ENCODE results near the gene ARL8A. TPM values are rescaled to one million over a fixed set of nuclear protein-coding genes. Genes with fewer than 3 reads are reported as not detected.

The ARL8A gene
- total and polyA plus RNA-seq, 2 donors (not counting 1 experiment from before 2014, with no cell fraction given), result 67.6 to 70.7 TPM

- peaks cover 19 to 28% of the 10 kb centered on the region in 2 donors for H3K4me1 ChIP-seq (ENCODE audit: control insufficient read depth in 2 of 2, insufficient read depth in 2 of 2, low read length in 2 of 2)
These were observed 5.0 kb upstream of the ARL8A start for GRCh38 chr1:202149566-202149965.

More at GRCh38 chr1:202149566-202149965, 5.0 kb upstream of the ARL8A start:
- H3K9me3 Mint-ChIP-seq (ENCODE audit: insufficient read depth), result no peaks in the 10 kb centered on the region
- TF ChIP-seq CTCF (IDR thresholded peaks at IDR 0.05) (no peak), EZH2 (IDR thresholded peaks at IDR 0.05; ENCODE audit: borderline replicate concordance, insufficient read depth, low read depth, low read length, poor library complexity, severe bottlenecking) (no peak)
- H3K27me3 ChIP-seq (replicated peaks in 1 of 4; ENCODE audit: control extremely low read depth in 1 of 4, control insufficient read depth in 3 of 4, insufficient read depth in 4 of 4, low read length in 3 of 4), result no peaks in the 10 kb centered on the region
- no peaks in the 10 kb centered on the region for H3K9me3 ChIP-seq (ENCODE audit: control extremely low read depth in 1 of 3, control insufficient read depth in 2 of 3, insufficient read depth in 1 of 3, low read length in 2 of 3)
- H3K36me3 ChIP-seq (replicated peaks in 1 of 2; ENCODE audit: control extremely low read depth in 1 of 2, control insufficient read depth in 1 of 2, extremely low read depth in 1 of 2, insufficient read depth in 2 of 2, low read length in 1 of 2), result peaks cover 6 to 56% of the 10 kb centered on the region in 2 experiments
- no peak overlapping the region for H2AFZ ChIP-seq (ENCODE audit: insufficient read depth, low read depth, low read length, poor library complexity, severe bottlenecking)
- H3K4me1 Mint-ChIP-seq, result peaks cover 22% of the 10 kb centered on the region
- no peak overlapping the region for H3K4me2 ChIP-seq (replicated peaks; ENCODE audit: low read depth, low read length, poor library complexity, severe bottlenecking)
- no peak overlapping the region for H3K9ac ChIP-seq (ENCODE audit: low read length)
- intact Hi-C loops (cut with micrococcal nuclease), result loop anchor here (10.0 kb wide), 1 partner anchor 995 kb away; the partner anchor contains the start of gene TMEM9
- WGBS (ENCODE audit: insufficient coverage), result 100% methylated on average over 2 of the region's 4 CpGs
- H3K4me3 Mint-ChIP-seq, result no peak overlapping the region
- no peak for ATAC-seq (ENCODE audit: low read depth)
- ChIA-PET POLR2A (interaction anchor here (0.7 kb wide), 1 partner anchor 13 kb away, joined by 7 read pairs; no protein-coding TSS in a partner anchor), CTCF (no interaction called here)
- H4K20me1 ChIP-seq (ENCODE audit: control insufficient read depth, insufficient read depth, low read length, poor library complexity, severe bottlenecking), result no peaks in the 10 kb centered on the region
- H3K27me3 Mint-ChIP-seq, result no peaks in the 10 kb centered on the region
- no peak for DNase-seq
- no peak overlapping the region for H3K4me3 ChIP-seq (ENCODE audit: control extremely low read depth in 1 of 5, extremely low read depth in 1 of 5, insufficient read depth in 1 of 5, low read depth in 2 of 5, low read length in 4 of 5)
- no peak overlapping the region for H3K27ac ChIP-seq (ENCODE audit: low read length in 2 of 2)
- H3K79me2 ChIP-seq (ENCODE audit: control insufficient read depth, insufficient read depth, low read length), result peaks cover 10% of the 10 kb centered on the region
- no peak overlapping the region for H3K27ac Mint-ChIP-seq

Measured in B cell (primary cell).